GM10248 (cell line): ENCODE measurements around the gene ZNF385C.
A peak's percentile ranks its signal among the peaks of the same experiment; 100 is the strongest.

ENCODE experiments used
- CTCF ChIA-PET: fragments of 300-600 bp; sonication (Branson Sonifier 250); formaldehyde crosslinking; extraction: SDS; loops from one replicate; lab custom pipeline; 2021; ENCODE audit warnings: antibody characterized with exemption; lab: Yijun Ruan, JAX
- POLR2A ChIA-PET: fragments of 350-650 bp; sonication (Branson Sonifier 250); formaldehyde crosslinking; extraction: SDS; loops from one replicate; lab custom pipeline; 2020; ENCODE audit warnings: antibody characterized with exemption; lab: Yijun Ruan, JAX
- DNase-seq: peaks from one replicate; pipeline ENCODE4 v3.0.0; 2012; ENCODE audit errors: extremely low spot score
- TF ChIP-seq, protein P1 (sequence below): IDR thresholded peaks from 2 replicates; pipeline ENCODE4 v1.5.1; 2012; ENCODE audit warnings: mild to moderate bottlenecking, low read depth; ENCODE audit errors: extremely low read depth, missing control alignments, control extremely low read depth

The ZNF385C gene

DNA sequence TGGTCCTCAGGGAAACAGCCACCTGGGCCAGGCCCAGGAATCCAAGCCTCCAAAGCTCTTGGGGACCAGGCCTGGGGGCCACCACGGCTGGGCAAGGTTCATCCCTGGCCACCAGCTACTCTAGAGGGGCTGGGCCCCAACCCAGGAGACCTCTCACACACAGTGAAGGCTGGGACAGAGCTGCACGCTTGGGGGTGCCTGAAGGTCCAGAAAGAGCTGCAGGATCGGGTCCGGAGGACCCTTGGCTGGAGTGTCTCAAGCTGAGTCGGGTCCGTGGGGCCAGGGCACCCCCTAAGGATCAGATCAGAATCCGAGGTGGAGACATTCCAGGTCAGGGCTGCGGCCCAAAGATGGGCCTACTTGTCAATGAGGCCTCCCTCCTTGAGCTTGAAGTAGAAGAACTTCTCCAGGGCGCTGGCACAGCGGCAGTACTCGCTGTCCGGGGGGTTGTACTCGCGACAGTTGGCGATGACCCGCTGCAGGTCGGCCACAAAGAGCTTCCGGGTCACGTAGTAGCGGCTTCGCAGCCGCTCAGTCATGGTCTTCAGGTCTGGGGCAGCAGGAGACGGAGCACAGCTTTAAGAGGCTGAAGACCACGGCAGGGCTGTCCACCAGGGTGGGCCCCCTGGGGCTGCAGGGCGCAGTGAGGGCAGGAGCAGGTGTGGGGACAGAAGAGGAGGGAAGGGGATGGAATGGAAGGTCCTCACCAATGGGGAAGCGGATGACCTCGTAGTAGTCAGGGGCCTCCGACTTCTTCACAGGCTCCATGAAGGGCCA lies 15.2 kb upstream of the ZNF385C start:
- POLR2A ChIA-PET = interaction anchor here (1.0 kb wide), 1 partner anchor 88 kb away, joined by 3 read pairs; no protein-coding TSS in a partner anchor

DNA sequence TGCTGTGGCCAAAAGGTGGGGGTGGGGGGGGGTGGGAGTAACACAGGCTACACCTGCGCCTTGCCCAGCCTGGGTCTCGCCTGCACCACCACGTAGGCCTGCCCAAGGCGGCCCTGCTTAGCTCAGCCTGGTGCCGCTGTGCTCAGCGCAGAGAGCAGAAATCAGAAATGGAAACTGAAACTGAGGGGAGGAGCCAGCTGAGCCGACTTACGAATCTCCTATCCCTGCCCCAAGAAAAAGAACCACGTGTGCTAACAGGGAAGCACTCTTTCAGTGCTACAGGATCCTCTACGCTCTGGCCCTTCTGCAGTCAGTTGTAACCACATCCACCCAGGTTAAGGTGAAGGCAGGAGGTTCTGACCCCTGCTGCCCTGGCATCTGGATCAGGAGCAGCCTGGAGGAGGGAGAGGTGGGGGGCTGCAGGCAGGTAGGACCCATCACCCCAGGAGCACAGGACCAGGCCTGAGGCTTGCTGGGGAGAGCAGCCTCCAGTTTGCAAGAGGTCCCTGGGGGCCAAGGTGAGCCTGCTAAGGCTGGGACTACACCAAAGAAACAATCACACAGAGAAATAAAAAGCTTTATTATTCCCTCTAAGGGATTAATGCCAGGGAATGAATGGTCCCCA lies 14.4 kb upstream of the ZNF385C start, which contains the start of gene DHX58:
Gene DHX58 (minus strand): TSS at position 163 of the 625 bp plus-strand sequence. CDS start 822 bp downstream, outside the sequence.
- TF ChIP-seq, protein P1, sequence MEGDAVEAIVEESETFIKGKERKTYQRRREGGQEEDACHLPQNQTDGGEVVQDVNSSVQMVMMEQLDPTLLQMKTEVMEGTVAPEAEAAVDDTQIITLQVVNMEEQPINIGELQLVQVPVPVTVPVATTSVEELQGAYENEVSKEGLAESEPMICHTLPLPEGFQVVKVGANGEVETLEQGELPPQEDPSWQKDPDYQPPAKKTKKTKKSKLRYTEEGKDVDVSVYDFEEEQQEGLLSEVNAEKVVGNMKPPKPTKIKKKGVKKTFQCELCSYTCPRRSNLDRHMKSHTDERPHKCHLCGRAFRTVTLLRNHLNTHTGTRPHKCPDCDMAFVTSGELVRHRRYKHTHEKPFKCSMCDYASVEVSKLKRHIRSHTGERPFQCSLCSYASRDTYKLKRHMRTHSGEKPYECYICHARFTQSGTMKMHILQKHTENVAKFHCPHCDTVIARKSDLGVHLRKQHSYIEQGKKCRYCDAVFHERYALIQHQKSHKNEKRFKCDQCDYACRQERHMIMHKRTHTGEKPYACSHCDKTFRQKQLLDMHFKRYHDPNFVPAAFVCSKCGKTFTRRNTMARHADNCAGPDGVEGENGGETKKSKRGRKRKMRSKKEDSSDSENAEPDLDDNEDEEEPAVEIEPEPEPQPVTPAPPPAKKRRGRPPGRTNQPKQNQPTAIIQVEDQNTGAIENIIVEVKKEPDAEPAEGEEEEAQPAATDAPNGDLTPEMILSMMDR = no peak
- ChIA-PET POLR2A (interaction anchor here (0.6 to 1.0 kb wide), 3 partner anchors 145 to 149 kb away, joined by 3 to 4 read pairs (median 3); no protein-coding TSS in a partner anchor), CTCF (interaction anchor here (1.1 to 12.1 kb wide), 12 partner anchors 9 to 159 kb away, joined by 3 to 172 read pairs (median 6); partner anchors contain the start of genes CNP and KCNH4)
- peak; percentile 93 for DNase-seq

More for the DNA sequence above, 15.2 kb upstream of the ZNF385C start:
- DNase-seq = no peak
- TF ChIP-seq, protein P1 = no peak
- CTCF ChIA-PET = interaction anchor here (0.9 to 12.1 kb wide), 13 partner anchors 10 to 160 kb away, joined by 3 to 172 read pairs (median 4); partner anchors contain the start of gene CNP

DNA sequence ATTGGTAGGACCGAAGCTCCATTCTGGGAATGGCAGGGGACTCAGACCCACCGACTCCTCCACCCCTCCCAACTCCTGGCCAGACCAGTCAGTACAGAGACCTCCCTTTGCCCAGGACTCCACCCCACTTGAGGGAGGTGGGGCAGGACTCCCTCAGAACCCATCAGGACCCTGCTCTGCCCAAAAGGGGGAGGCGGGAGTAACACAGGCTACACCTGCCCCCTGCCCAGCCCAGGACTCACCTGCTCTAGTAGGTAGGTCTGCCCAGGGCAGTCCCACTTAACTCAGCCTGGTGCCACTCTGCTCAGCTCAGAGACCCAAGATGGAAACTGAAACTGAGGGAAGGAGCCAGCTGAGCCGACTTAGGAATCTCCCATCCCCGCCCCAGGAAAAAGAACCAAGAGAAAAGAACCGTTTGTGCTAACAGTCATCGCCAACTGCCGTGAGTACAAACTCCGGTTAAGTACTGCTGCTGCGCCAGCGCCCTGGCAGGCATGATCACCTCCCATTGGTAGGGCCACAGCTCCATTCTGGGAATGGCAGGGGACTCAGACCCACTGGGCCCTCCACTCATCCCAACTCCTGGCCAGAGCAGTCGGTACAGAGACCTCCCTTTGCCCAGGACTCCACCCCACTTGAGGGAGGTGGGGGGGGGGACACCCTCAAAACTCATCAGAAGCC lies 13.7 kb upstream of the ZNF385C start:
- ChIA-PET POLR2A (interaction anchor here (0.9 to 1.0 kb wide), 2 partner anchors 145 to 146 kb away, joined by 3 read pairs; no protein-coding TSS in a partner anchor), CTCF (interaction anchor here (0.8 to 12.1 kb wide), 9 partner anchors 9 to 149 kb away, joined by 3 to 172 read pairs (median 6); partner anchors contain the start of genes CNP, DNAJC7, KCNH4 and NKIRAS2)
- no peak for DNase-seq
- TF ChIP-seq, protein P1 = no peak

DNA sequence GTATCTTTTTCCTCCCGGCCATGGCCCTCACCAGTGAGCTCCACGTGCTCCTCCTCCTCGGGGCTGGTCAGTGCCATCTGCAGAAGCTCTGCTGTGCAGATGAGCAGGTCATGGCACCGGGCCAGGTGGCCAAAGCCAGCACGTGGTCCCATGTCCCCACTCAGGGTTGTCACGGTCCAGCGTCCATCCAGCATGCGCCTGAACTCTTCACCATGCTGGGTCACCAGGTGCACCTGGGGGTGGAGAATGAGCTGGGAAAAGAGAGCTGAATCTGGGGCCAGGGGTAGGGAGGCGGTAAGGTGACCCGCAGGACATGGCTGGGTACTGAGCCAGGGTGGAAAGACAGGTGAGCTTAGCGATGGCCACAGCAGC lies 13.0 kb upstream of the ZNF385C start:
- ChIA-PET CTCF (interaction anchor here (0.8 to 12.1 kb wide), 8 partner anchors 8 to 148 kb away, joined by 3 to 172 read pairs (median 7); partner anchors contain the start of genes CNP, DNAJC7, KCNH4 and NKIRAS2), POLR2A (interaction anchor here (0.6 kb wide), 1 partner anchor 150 kb away, joined by 3 read pairs; no protein-coding TSS in a partner anchor)
- no peak for DNase-seq
- TF ChIP-seq, protein P1 = no peak

DNA sequence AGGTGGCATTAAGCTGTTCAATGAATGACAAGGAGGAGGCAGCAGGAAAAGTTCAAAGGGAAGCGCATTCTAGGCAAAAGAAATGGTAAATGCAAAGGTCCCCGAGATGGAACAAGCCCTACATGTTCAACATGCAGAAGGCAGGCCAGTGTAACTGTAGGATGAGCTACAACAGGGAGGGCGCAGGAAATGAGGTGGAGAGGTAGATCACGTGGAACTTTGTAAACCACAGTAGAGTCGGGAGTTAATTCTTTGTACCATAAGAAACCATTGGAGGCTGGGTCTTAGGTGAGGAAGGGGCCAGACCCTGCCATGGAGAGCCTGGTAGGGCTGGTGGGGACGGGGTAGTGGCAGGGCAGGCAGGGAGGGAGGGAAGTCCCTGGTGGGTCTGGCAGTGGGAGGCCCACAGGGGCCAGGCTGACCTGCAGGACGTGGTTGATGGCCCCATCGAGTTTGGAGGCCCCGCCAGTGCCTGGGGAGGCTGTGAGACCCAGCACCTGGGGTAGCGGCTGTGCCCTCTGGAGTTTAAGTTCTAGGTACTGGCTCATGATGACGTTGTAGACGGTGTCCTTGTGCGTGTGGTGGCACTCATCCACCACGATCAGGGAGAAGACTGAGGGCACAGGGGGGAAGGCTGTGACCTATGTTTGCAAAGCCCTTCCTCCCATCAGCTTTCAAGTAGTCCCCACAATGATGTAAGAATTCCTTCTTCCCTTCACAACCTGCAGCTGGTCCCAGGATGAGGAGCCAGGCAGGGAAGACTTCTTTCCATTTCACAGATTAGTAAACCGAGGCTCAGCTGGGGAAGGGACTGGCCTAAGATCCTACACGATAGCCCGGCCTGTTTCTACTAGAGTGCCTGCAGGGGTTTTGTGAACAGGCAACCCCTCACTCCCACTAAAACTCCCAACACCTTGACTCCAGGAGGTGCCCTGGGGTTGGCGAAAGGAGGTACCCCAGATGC lies 12.3 kb upstream of the ZNF385C start:
- TF ChIP-seq, protein P1 = no peak
- DNase-seq = no peak
- CTCF ChIA-PET = interaction anchor here (1.0 to 12.1 kb wide), 9 partner anchors 7 to 147 kb away, joined by 3 to 172 read pairs (median 8); partner anchors contain the start of genes CNP, KCNH4 and NKIRAS2
- POLR2A ChIA-PET = interaction anchor here (0.6 kb wide), 2 partner anchors 150 to 1256 kb away, joined by 3 read pairs; no protein-coding TSS in a partner anchor
